IMR-90 (cell line): Measurements from ENCODE around the gene COL4A2. TPM values are rescaled to one million over a fixed set of nuclear protein-coding genes. Genes with fewer than 3 reads are reported as not detected.
A peak's percentile ranks its signal among the peaks of the same experiment; 100 is the strongest.

Experiments used
- ATAC-seq: fragments of 200-7000 bp; cut with Tn5 transposase; 2 replicates; pipeline ENCODE4 v1.9.1; 2020; ENCODE audit warnings: low read depth, mild to moderate bottlenecking, moderate library complexity
- BruUV-seq: library from RNA; stranded (reverse); fragments of 400-500 nt; replicated peaks from 2 replicates; lab custom pipeline; 2021; lab: Mats Ljungman, UMichigan
- CTCF ChIA-PET: fragments of 300-600 bp; formaldehyde crosslinking; extraction: SDS; loops from one replicate; lab custom pipeline; 2021; ENCODE audit warnings: antibody characterized with exemption; lab: Yijun Ruan, JAX
- POLR2A ChIA-PET: fragments of 300-600 bp; sonication (Branson Sonifier 250); formaldehyde crosslinking; loops from one replicate; lab custom pipeline; 2022; ENCODE audit warnings: antibody characterized with exemption; ENCODE audit not compliant: unreplicated experiment; lab: Charles Lee
- DNase-seq: peaks from one replicate; pipeline ENCODE4 v3.0.0; 2013
- H2AFZ ChIP-seq: replicated peaks from 2 replicates; pipeline ENCODE3; 2013; ENCODE audit warnings: low read length, mild to moderate bottlenecking; ENCODE audit not compliant: poor library complexity
- H2AK5ac ChIP-seq: 2 replicates; pipeline ENCODE4 v1.6.1; 2013; ENCODE audit warnings: low read depth, low read length, inconsistent platforms
- H2AK9ac ChIP-seq: replicated peaks from 2 replicates; pipeline ENCODE3; 2013; ENCODE audit warnings: mild to moderate bottlenecking, low read depth, low read length, moderate library complexity; ENCODE audit not compliant: poor library complexity
- H2BK120ac ChIP-seq: 2 replicates; pipeline ENCODE4 v1.6.1; 2013; ENCODE audit warnings: low read depth, low read length, inconsistent platforms
- H2BK15ac ChIP-seq: 3 replicates; pipeline ENCODE4 v1.6.1; 2013; ENCODE audit warnings: low read depth, low read length, inconsistent platforms
- H2BK20ac ChIP-seq: 2 replicates; pipeline ENCODE4 v1.6.1; 2013; ENCODE audit warnings: low read depth, mild to moderate bottlenecking, inconsistent platforms, low read length, moderate library complexity
- H2BK5ac ChIP-seq: 2 replicates; pipeline ENCODE4 v1.6.1; 2013; ENCODE audit warnings: mild to moderate bottlenecking, low read depth, low read length, inconsistent platforms; ENCODE audit not compliant: poor library complexity, severe bottlenecking
- H3K14ac ChIP-seq: replicated peaks from 2 replicates; pipeline ENCODE4 v1.6.1; 2013; ENCODE audit warnings: low read depth, low read length, inconsistent platforms
- H3K18ac ChIP-seq: 2 replicates; pipeline ENCODE4 v1.6.1; 2013; ENCODE audit warnings: low read depth, low read length, control low read depth
- H3K23ac ChIP-seq: 2 replicates; pipeline ENCODE4 v1.6.1; 2013; ENCODE audit warnings: low read depth, low read length, inconsistent platforms
- H3K27ac ChIP-seq: 2 replicates; pipeline ENCODE4 v1.5.1; 2013; ENCODE audit warnings: mild to moderate bottlenecking, control low read depth, low read length; ENCODE audit not compliant: insufficient read depth
- H3K27me3 ChIP-seq: 2 replicates; pipeline ENCODE4 v1.6.1; 2013; ENCODE audit warnings: low read length; ENCODE audit not compliant: control insufficient read depth, insufficient read depth
- H3K36me3 ChIP-seq: 2 replicates; pipeline ENCODE4 v1.6.1; 2013; ENCODE audit warnings: low read length, mixed read lengths; ENCODE audit not compliant: control insufficient read depth, insufficient read depth
- H3K4ac ChIP-seq: 2 replicates; pipeline ENCODE4 v1.6.1; 2013; ENCODE audit warnings: low read depth, low read length, inconsistent platforms
- H3K4me1 ChIP-seq: 2 replicates; pipeline ENCODE4 v1.6.1; 2013; ENCODE audit warnings: low read length, mixed read lengths; ENCODE audit not compliant: control insufficient read depth, insufficient read depth
- H3K4me2 ChIP-seq: 2 replicates; pipeline ENCODE4 v1.6.1; 2013; ENCODE audit warnings: low read depth, mild to moderate bottlenecking, control low read depth, low read length, moderate library complexity
- H3K4me3 ChIP-seq: 2 replicates; pipeline ENCODE4 v1.5.1; 2013; ENCODE audit warnings: low read depth, mild to moderate bottlenecking, control low read depth, low read length, moderate library complexity; ENCODE audit not compliant: insufficient read depth
- H3K56ac ChIP-seq: 2 replicates; pipeline ENCODE4 v1.6.1; 2013; ENCODE audit warnings: low read length, inconsistent platforms; ENCODE audit not compliant: insufficient read depth; ENCODE audit errors: extremely low read depth
- H3K79me1 ChIP-seq, 2 experiments: 2 replicates each; pipeline ENCODE4 v1.6.1; 2013; ENCODE audit warnings: low read length in 2 of 2, inconsistent platforms in 1 of 2, low read depth in 1 of 2
- H3K9ac ChIP-seq: 2 replicates; pipeline ENCODE4 v1.6.1; 2013; ENCODE audit warnings: low read depth, low read length, control low read depth
- H3K9me1 ChIP-seq: 2 replicates; pipeline ENCODE4 v1.6.1; 2013; ENCODE audit warnings: low read length, inconsistent platforms; ENCODE audit not compliant: insufficient read depth
- H3K9me3 ChIP-seq: 2 replicates; pipeline ENCODE4 v1.6.1; 2013; ENCODE audit warnings: low read length; ENCODE audit not compliant: control insufficient read depth, insufficient read depth
- H4K20me1 ChIP-seq: 2 replicates; pipeline ENCODE4 v1.6.1; 2013; ENCODE audit warnings: low read length, inconsistent platforms; ENCODE audit not compliant: insufficient read depth
- H4K5ac ChIP-seq: 2 replicates; pipeline ENCODE4 v1.6.1; 2013; ENCODE audit warnings: mild to moderate bottlenecking, low read depth, low read length, control low read depth
- H4K8ac ChIP-seq, 2 experiments: 2 replicates each; pipeline ENCODE4 v1.6.1; 2013; ENCODE audit warnings: low read depth in 2 of 2, low read length in 2 of 2, control low read depth in 1 of 2, inconsistent platforms in 1 of 2
- H4K91ac ChIP-seq: 2 replicates; pipeline ENCODE4 v1.6.1; 2013; ENCODE audit warnings: low read depth, low read length, inconsistent platforms; ENCODE audit not compliant: insufficient read depth
- CEBPB ChIP-seq: IDR thresholded peaks from 2 replicates; pipeline ENCODE4 v1.6.1; 2012; ENCODE audit warnings: low read depth, low read length, improper control_type of control experiment
- CHD1 ChIP-seq: IDR thresholded peaks from 2 replicates; pipeline ENCODE4 v1.6.1; 2012; ENCODE audit warnings: low read depth, low read length, improper control_type of control experiment
- CTCF ChIP-seq: conservative IDR thresholded peaks from 2 replicates; pipeline ENCODE4 v1.5.1; 2012; ENCODE audit warnings: mild to moderate bottlenecking, low read depth, low read length, improper control_type of control experiment
- MAZ ChIP-seq: IDR thresholded peaks from 2 replicates; pipeline ENCODE4 v1.6.1; 2012; ENCODE audit warnings: low read depth, mild to moderate bottlenecking, low read length, improper control_type of control experiment, moderate library complexity, borderline replicate concordance
- NFE2L2 ChIP-seq: fragments of 150-350 bp; IDR thresholded peaks from 2 replicates; pipeline ENCODE4 v1.6.1; 2016; ENCODE audit warnings: low read depth, mild to moderate bottlenecking, low read length
- RAD21 ChIP-seq: IDR thresholded peaks from 2 replicates; pipeline ENCODE4 v1.6.1; 2012; ENCODE audit warnings: low read length, improper control_type of control experiment
- RFX5 ChIP-seq: IDR thresholded peaks from 2 replicates; pipeline ENCODE4 v1.8.0; 2012; ENCODE audit warnings: low read depth, mild to moderate bottlenecking, low read length, moderate library complexity
- SMC3 ChIP-seq: fragments of 150-350 bp; IDR thresholded peaks from 2 replicates; pipeline ENCODE4 v1.6.1; 2016; ENCODE audit warnings: low read depth, mild to moderate bottlenecking, antibody characterized with exemption, low read length, moderate library complexity
- WGBS, 2 experiments: methylation state at CpG; one replicate each; pipeline versions ENCODE4 v1.1.5 to v1.1.7; 2013; ENCODE audit warnings: missing lambda C conversion rate in 2 of 2; ENCODE audit not compliant: insufficient read length in 1 of 2; ENCODE audit errors: extremely low coverage in 2 of 2; 5-methylcytosine and 5-hydroxymethylcytosine counted together
- dilution Hi-C: fragments of 300-500 bp; cut with HindIII; formaldehyde crosslinking; loops from one replicate; pipeline ENCODE4 v1.14.3; 2018; ENCODE audit warnings: low sequenced_read_pairs; ENCODE audit not compliant: unreplicated experiment
- in situ Hi-C: fragments of 300-500 bp; cut with MboI; formaldehyde crosslinking; loops from 3 replicates; pipeline ENCODE4 v1.14.3; 2019; ENCODE audit warnings: low sequenced_read_pairs, inconsistent platforms, mixed read lengths
- intact Hi-C: fragments of 100-400 bp; cut with micrococcal nuclease; formaldehyde crosslinking; loops from 2 replicates; pipeline ENCODE4 v1.10.0; 2022
- polyA plus RNA-seq, 3 experiments: library from polyadenylated mRNA; depleted of rRNA; stranded (reverse); fragments of >200 nt; gene quantifications; 2 replicates each; pipeline ENCODE4 v1.2.3, GENCODE V29; 2012; ENCODE audit warnings: low replicate concordance in 1 of 3
- total RNA-seq: library from RNA; depleted of rRNA; stranded (reverse); fragments of >200 nt; gene quantifications from 2 replicates; pipeline ENCODE4 v1.2.3, GENCODE V29; 2012
- TF ChIP-seq, protein P1 (sequence below): fragments of 150-350 bp; IDR thresholded peaks from 2 replicates; pipeline ENCODE4 v1.6.1; 2016; ENCODE audit warnings: low read depth, mild to moderate bottlenecking, low read length, moderate library complexity, borderline replicate concordance

COL4A2 gene
- total and polyA plus RNA-seq, 2 of the 4 experiments (the other 2 are of a cell fraction), result 90.7 to 457 TPM

GRCh38 chr13:110455941-110456340 lies 148.9 kb downstream of the COL4A2 start:
- H2AK5ac ChIP-seq, result no peak overlapping the region
- no TSS peak for BruUV-seq
- CTCF ChIA-PET, result interaction anchor here (1.2 kb wide), 1 partner anchor 138 kb away, joined by 4 read pairs; no protein-coding TSS in a partner anchor
- POLR2A ChIA-PET, result no interaction called here
- no peak overlapping the region for H3K4me2 ChIP-seq
- in situ Hi-C loops (no loop called here), intact Hi-C loops (no loop called here), dilution Hi-C loops (no loop called here)
- no peak overlapping the region for H2BK15ac ChIP-seq
- H3K56ac ChIP-seq, result no peak overlapping the region
- H3K4ac ChIP-seq, result no peak overlapping the region
- H2AK9ac ChIP-seq, result peak overlapping the region; percentile 83
- H4K20me1 ChIP-seq, result peaks cover 14% of the 10 kb centered on the region
- H4K5ac ChIP-seq, result no peak overlapping the region
- H4K91ac ChIP-seq, result no peak overlapping the region
- H3K9me3 ChIP-seq, result no peaks in the 10 kb centered on the region
- peak overlapping the region; percentile 78 for H2AFZ ChIP-seq
- no peak overlapping the region for H3K4me3 ChIP-seq
- no peak overlapping the region for H3K9ac ChIP-seq
- H2BK5ac ChIP-seq, result peak overlapping the region; percentile 53
- WGBS, 2 experiments, result no CpG with 5 or more reads among the region's 10 CpGs
- no peaks in the 10 kb centered on the region for H3K27me3 ChIP-seq
- H3K18ac ChIP-seq, result no peak overlapping the region
- ATAC-seq (peak; percentile 88), DNase-seq (peak; percentile 61)
- no peaks in the 10 kb centered on the region for H3K4me1 ChIP-seq
- no peak overlapping the region for H2BK20ac ChIP-seq
- TF ChIP-seq CEBPB (no peak), NFE2L2 (peak; percentile 59; the same call in 1 of the 2 replicates), CTCF (peak; percentile 62), RAD21 (peak; percentile 56), MAZ (no peak), CHD1 (no peak), SMC3 (peak; percentile 45), RFX5 (no peak)
- TF ChIP-seq, protein P1, sequence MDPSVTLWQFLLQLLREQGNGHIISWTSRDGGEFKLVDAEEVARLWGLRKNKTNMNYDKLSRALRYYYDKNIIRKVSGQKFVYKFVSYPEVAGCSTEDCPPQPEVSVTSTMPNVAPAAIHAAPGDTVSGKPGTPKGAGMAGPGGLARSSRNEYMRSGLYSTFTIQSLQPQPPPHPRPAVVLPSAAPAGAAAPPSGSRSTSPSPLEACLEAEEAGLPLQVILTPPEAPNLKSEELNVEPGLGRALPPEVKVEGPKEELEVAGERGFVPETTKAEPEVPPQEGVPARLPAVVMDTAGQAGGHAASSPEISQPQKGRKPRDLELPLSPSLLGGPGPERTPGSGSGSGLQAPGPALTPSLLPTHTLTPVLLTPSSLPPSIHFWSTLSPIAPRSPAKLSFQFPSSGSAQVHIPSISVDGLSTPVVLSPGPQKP, result no peak
- no peak overlapping the region for H3K23ac ChIP-seq
- H4K8ac ChIP-seq, result no peak overlapping the region; a peak in 1 of 4 replicates
- peaks cover 62% of the 10 kb centered on the region for H3K36me3 ChIP-seq
- H2BK120ac ChIP-seq, result no peak overlapping the region
- no peak overlapping the region for H3K27ac ChIP-seq
- H3K9me1 ChIP-seq, result peaks cover 7% of the 10 kb centered on the region; the same call in 1 of the 2 replicates
- H3K79me1 ChIP-seq, result peaks cover 3 to 36% of the 10 kb centered on the region in 2 experiments
- H3K14ac ChIP-seq, result no peak overlapping the region
